22Rv1 (cell line): Measurements from ENCODE around the gene UCP3.

Experiments
- ZFX ChIP-seq: fragments of 450-650 bp; IDR thresholded peaks from 2 replicates; pipeline ENCODE4 v1.6.1; 2017; ENCODE audit warnings: antibody characterized with exemption, borderline replicate concordance
- TF ChIP-seq, protein P1 (sequence below): fragments of 450-650 bp; IDR thresholded peaks from 2 replicates; pipeline ENCODE4 v1.5.1; 2017; ENCODE audit warnings: mild to moderate bottlenecking

DNA sequence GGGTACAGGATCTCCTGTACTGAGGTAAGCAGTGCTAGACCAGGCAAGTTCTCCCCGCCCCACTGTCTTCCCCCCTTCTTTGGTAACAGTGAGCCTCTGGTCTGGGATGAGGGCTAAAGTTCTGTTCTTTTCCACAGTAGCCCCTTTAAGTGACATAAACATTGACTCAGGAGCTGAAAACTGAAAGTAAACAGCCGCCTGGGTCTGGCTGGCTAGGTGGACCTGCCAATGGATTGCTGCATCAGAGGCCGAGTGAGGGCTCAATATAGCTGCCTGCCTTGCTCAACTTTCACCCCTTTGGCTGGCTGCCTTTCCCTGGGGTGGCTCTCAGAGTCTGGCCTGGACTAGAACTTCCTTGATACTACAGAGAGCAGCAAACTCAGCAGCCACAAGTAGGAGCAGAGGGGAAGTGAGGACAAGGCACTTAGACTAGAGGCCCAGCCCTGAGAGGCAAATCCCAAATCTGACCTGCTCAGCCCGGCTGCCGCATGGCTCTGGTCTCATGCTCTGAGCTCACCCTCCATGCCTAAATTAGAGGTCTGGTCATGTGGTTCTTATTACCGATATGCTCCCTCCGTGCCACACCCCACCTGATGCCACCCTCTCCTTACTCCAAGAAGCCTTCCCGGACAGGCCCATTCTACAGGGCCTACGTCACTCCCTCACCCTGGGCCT lies 9.6 kb upstream of the UCP3 start:
- TF ChIP-seq, protein P1, sequence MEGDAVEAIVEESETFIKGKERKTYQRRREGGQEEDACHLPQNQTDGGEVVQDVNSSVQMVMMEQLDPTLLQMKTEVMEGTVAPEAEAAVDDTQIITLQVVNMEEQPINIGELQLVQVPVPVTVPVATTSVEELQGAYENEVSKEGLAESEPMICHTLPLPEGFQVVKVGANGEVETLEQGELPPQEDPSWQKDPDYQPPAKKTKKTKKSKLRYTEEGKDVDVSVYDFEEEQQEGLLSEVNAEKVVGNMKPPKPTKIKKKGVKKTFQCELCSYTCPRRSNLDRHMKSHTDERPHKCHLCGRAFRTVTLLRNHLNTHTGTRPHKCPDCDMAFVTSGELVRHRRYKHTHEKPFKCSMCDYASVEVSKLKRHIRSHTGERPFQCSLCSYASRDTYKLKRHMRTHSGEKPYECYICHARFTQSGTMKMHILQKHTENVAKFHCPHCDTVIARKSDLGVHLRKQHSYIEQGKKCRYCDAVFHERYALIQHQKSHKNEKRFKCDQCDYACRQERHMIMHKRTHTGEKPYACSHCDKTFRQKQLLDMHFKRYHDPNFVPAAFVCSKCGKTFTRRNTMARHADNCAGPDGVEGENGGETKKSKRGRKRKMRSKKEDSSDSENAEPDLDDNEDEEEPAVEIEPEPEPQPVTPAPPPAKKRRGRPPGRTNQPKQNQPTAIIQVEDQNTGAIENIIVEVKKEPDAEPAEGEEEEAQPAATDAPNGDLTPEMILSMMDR: no peak
- no peak for TF ChIP-seq ZFX
